Activated CD4-positive, alpha-beta memory T cell treated with anti-CD3 and anti-CD28 coated beads for 36 hours (primary cell): Measurements from ENCODE around the gene PHLDA3. TPM values are rescaled to one million over a fixed set of nuclear protein-coding genes. Genes with fewer than 3 reads are reported as not detected.

ENCODE experiments used
- CTCF ChIA-PET: fragments of 350-600 bp; sonication (Branson Sonifier 250); formaldehyde crosslinking; loops from one replicate; lab custom pipeline; 2021; ENCODE audit warnings: antibody characterized with exemption, inconsistent platforms; lab: Charles Lee
- POLR2A ChIA-PET: fragments of 350-600 bp; sonication (Branson Sonifier 250); formaldehyde crosslinking; loops from one replicate; lab custom pipeline; 2021; ENCODE audit warnings: antibody characterized with exemption; lab: Charles Lee
- DNase-seq: peaks from one replicate; pipeline ENCODE4 v3.0.0-alpha.2; 2020
- H3K27ac Mint-ChIP-seq: one replicate; pipeline ENCODE4 v1.8.0; 2021; ENCODE audit warnings: mixed read lengths
- H3K27me3 Mint-ChIP-seq: one replicate; pipeline ENCODE4 v1.8.0; 2021; ENCODE audit warnings: mixed read lengths
- H3K36me3 Mint-ChIP-seq: one replicate; pipeline ENCODE4 v1.8.0; 2021; ENCODE audit warnings: mixed read lengths
- H3K4me1 Mint-ChIP-seq: one replicate; pipeline ENCODE4 v1.8.0; 2021; ENCODE audit warnings: low read depth, mixed read lengths
- H3K4me3 Mint-ChIP-seq: one replicate; pipeline ENCODE4 v1.8.0; 2021; ENCODE audit warnings: mild to moderate bottlenecking, mixed read lengths
- H3K9me3 Mint-ChIP-seq: one replicate; pipeline ENCODE4 v1.8.0; 2021; ENCODE audit warnings: mixed read lengths
- intact Hi-C: fragments of 100-400 bp; cut with micrococcal nuclease; formaldehyde crosslinking; loops from one replicate; pipeline ENCODE4 v1.15.1; 2023
- total RNA-seq, 2 experiments: library from RNA; stranded (reverse); gene quantifications; one replicate each; pipeline ENCODE4 v1.2.3, GENCODE V29; 2021

PHLDA3 gene
- total RNA-seq = 1 to 10 TPM; 3.4 to 4.1 TPM

DNA sequence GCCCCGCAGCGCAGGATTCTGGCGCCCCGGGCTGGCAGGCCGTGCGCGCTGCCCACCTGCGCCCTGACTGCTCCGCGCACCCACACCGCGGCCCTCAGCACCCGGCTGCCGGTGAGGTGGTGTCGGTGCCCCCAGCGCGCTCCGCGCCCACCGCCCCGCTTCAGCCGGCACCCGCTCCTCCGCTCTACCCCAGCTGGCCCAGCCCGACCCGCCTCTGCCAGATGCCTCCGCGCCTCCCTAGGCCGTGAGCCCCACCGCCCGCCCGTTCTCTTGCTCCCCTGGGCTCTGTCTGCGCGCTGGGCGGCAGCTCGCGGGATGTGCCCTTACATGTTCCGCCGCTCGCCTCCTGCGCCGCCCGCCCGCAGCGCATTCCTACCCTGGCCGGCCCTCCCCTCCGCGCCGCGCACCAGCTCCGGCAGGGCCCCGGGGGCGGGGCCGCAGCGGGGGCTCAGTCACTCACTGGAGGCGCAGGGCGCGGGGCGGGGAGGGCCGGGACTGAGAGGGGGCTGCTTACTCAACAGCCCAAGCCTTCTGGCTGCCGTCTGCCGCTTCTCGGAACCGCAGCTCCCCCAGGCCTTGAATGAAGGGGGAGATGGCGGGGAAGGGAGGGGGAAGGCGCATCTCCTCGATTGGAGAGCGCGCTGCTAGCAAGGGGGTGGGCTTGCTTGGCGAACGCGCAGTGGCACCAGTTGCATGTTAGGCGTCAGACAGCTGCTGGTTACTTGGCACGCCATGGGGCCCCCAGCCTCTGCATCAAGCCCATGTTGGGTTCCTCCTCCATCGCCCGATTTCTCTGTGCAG is at the start of gene PHLDA3:
Gene PHLDA3, minus strand, starts transcription at position 345 of the 801 bp plus-strand sequence. CDS start 402 bp downstream, outside the sequence.
- ChIA-PET CTCF (interaction anchor here (0.8 to 2.1 kb wide), 6 partner anchors 13 to 44 kb away, joined by 3 to 27 read pairs (median 6); no protein-coding TSS in a partner anchor), POLR2A (interaction anchor here (0.7 to 1.0 kb wide), 2 partner anchors 12 to 44 kb away, joined by 3 to 4 read pairs; no protein-coding TSS in a partner anchor)
- Mint-ChIP-seq H3K4me3 (peak within 1 kb of the TSS; percentile 64), H3K36me3 (no peaks in the 10 kb centered on the region), H3K27me3 (peaks cover 36% of the 10 kb centered on the region), H3K4me1 (peaks cover 6% of the 10 kb centered on the region), H3K9me3 (no peaks in the 10 kb centered on the region), H3K27ac (no peak within 1 kb of the TSS)
- peak; percentile 69 for DNase-seq
- intact Hi-C loops = no loop called here

DNA sequence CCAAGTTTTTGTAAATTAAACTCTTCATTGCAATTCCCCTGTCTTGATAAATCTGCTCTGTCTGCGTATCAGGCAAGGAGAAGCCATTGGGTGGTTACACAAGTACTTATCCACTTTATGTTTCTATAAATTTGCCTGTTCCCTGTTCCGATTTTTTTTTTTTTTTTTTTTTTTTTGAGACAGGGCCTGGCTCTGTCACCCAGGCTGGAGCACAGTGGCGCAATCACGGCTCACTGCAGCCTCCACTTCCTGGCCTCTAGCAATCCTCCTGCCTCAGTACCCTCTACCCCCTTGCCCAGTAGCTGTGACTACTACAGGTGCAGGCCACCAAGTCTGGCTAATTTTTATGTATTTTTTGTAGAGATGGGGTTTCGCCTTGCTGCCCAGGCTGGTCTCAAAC is 49.1 kb upstream of the PHLDA3 start:
- POLR2A ChIA-PET = no interaction called here
- Mint-ChIP-seq H3K27ac (no peak overlapping the region), H3K27me3 (no peaks in the 10 kb centered on the region), H3K9me3 (no peaks in the 10 kb centered on the region), H3K4me3 (no peak overlapping the region), H3K36me3 (peaks cover 21% of the 10 kb centered on the region), H3K4me1 (no peaks in the 10 kb centered on the region)
- intact Hi-C loops = no loop called here
- DNase-seq = no peak
- CTCF ChIA-PET = interaction anchor here (0.9 to 1.0 kb wide), 2 partner anchors 35 to 70 kb away, joined by 4 read pairs; no protein-coding TSS in a partner anchor

DNA sequence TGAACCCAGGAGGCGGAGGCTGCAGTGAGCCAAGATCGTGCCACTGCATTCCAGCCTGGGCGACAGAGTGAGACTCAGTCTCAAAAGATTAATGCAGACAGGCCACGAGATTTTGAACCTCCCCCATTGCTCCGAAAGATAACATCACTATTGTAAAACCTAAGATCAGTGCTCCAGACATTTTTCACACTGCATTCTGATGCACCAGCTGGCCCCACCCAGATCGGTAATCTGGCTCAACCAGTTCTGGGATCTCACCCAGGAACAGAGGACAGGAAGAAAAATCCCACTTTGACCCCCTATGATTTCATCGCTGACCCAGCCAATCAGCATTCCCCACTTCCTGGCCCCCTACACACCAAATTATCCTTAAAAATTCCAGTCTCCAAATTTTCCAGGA is 48.6 kb upstream of the PHLDA3 start:
- DNase-seq = no peak
- no peaks in the 10 kb centered on the region for H3K4me1 Mint-ChIP-seq
- CTCF ChIA-PET = interaction anchor here (0.9 to 2.4 kb wide), 2 partner anchors 35 to 82 kb away, joined by 4 to 8 read pairs; no protein-coding TSS in a partner anchor
- intact Hi-C loops = no loop called here
- H3K36me3 Mint-ChIP-seq = peaks cover 20% of the 10 kb centered on the region
- no peaks in the 10 kb centered on the region for H3K9me3 Mint-ChIP-seq
- H3K27ac Mint-ChIP-seq = no peak overlapping the region
- H3K4me3 Mint-ChIP-seq = no peak overlapping the region
- POLR2A ChIA-PET = no interaction called here
- H3K27me3 Mint-ChIP-seq = no peaks in the 10 kb centered on the region

DNA sequence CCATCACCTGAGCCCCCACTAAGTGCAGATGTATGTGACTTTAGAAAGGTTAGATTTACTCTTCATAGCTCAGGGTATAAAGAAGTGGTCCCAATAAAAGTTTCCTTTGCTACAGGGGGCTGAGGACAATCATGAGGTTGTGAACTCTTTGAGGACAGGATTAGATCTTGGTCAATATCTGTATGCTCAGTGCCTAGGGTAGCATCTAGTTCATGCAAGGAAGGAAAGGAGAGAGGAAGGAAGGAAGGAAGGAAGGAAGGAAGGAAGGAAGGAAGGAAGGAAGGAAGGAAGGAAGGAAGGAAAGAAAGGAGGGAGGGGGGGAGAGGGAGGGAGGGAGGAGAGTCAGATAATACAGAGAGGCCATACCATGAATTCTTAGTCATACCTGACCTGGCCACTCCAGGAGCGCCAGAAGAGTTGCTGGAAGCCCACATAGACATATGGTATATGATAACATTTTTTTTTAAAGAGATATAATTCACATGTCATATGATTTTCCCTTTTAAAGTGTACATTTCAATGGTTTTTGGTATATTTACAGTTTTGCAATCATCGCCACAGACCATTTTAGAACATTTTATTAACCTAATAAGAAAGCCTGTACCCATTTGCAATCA is 47.6 kb upstream of the PHLDA3 start:
- H3K4me1 Mint-ChIP-seq = no peaks in the 10 kb centered on the region
- intact Hi-C loops = no loop called here
- peaks cover 9% of the 10 kb centered on the region for H3K36me3 Mint-ChIP-seq
- no peaks in the 10 kb centered on the region for H3K27me3 Mint-ChIP-seq
- no peak overlapping the region for H3K27ac Mint-ChIP-seq
- DNase-seq = no peak
- ChIA-PET CTCF (interaction anchor here (1.0 to 8.8 kb wide), 6 partner anchors 15 to 81 kb away, joined by 3 to 291 read pairs (median 76); no protein-coding TSS in a partner anchor), POLR2A (interaction anchor here (0.6 kb wide), 1 partner anchor 30 kb away, joined by 4 read pairs; no protein-coding TSS in a partner anchor)
- H3K9me3 Mint-ChIP-seq = no peaks in the 10 kb centered on the region
- no peak overlapping the region for H3K4me3 Mint-ChIP-seq

DNA sequence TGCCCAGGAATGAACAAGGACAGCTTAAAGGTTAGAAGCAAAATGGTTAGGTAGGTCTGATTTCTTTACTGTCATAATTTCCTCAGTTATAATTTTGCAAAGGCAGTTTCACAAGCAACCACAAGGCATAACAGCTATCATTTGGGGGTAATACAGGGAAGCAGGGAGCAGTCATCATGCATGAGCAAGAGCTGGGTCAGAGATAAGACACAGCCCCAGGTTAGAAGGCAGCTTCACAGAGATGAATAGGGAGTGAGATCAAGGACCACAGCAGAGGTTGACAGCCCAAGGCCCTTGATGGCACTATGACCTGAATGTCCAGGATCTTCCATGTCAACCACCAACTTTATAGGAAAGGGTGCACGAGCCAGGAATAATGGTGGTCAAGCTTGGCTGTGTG is 46.9 kb upstream of the PHLDA3 start:
- H3K4me1 Mint-ChIP-seq = no peaks in the 10 kb centered on the region
- H3K9me3 Mint-ChIP-seq = no peaks in the 10 kb centered on the region
- no peak overlapping the region for H3K4me3 Mint-ChIP-seq
- H3K27me3 Mint-ChIP-seq = no peaks in the 10 kb centered on the region
- peaks cover 9% of the 10 kb centered on the region for H3K36me3 Mint-ChIP-seq
- intact Hi-C loops = no loop called here
- ChIA-PET POLR2A (interaction anchor here (0.6 kb wide), 1 partner anchor 31 kb away, joined by 4 read pairs; no protein-coding TSS in a partner anchor), CTCF (interaction anchor here (1.0 to 8.8 kb wide), 7 partner anchors 16 to 291 kb away, joined by 3 to 291 read pairs (median 8); no protein-coding TSS in a partner anchor)
- no peak for DNase-seq
- no peak overlapping the region for H3K27ac Mint-ChIP-seq

DNA sequence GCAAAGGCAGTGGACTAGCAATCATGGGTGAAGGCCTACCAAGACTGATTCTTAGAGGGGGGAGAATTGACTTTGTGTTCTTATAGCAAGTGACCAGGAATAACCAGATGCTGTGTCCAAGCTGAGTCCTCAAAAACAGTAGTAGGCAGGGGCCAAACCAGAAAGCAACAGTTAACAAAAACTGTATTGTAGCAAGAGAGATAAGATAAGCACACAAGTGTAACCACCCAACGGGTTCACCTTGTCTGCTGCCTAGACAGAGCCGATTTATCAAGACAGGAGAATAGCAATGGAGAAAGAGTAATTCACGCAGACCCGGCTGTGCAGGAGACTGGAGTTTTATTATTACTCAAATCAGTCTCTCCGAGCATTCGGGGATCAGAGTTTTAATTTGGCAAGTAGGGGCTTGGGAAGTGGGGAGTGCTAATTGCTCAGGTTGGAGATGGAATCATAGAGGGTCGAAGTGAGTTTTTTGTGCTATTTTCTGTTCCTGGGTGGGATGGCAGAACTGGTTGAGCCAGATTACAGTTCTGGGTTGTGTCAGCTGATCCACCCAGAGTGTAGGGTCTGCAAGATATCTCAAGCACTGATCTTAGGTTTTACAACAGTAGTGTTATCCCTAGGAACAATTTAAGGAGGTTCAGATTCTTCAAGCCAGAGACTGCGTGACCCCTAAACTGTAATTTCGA is 46.2 kb upstream of the PHLDA3 start:
- peaks cover 5% of the 10 kb centered on the region for H3K36me3 Mint-ChIP-seq
- no peaks in the 10 kb centered on the region for H3K4me1 Mint-ChIP-seq
- DNase-seq = no peak
- no peaks in the 10 kb centered on the region for H3K27me3 Mint-ChIP-seq
- POLR2A ChIA-PET = no interaction called here
- intact Hi-C loops = no loop called here
- no peaks in the 10 kb centered on the region for H3K9me3 Mint-ChIP-seq
- CTCF ChIA-PET = interaction anchor here (1.0 to 8.8 kb wide), 8 partner anchors 16 to 314 kb away, joined by 3 to 291 read pairs (median 6); partner anchors contain the start of gene IPO9
- H3K4me3 Mint-ChIP-seq = no peak overlapping the region
- H3K27ac Mint-ChIP-seq = no peak overlapping the region

DNA sequence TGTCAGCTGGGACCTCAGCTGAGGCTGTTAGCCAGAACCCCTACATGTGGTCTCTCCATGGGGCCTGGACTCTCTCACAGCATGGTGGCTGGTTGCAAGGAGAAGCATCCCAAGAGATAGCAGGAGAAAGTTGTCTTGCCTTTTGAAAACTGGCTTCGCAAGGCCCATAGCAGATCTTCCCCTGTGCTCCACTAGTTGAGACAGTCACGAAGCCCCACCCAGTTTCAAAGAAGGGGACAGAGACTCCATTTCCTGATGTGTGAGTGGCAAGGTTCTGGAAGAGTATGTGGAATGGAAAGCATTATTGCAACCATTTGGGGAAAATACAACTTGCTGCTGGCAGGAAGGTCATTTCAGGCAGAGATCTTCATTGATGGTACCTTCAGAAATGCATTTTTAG is 45.5 kb upstream of the PHLDA3 start:
- H3K4me1 Mint-ChIP-seq = no peaks in the 10 kb centered on the region
- no peak overlapping the region for H3K27ac Mint-ChIP-seq
- intact Hi-C loops = no loop called here
- H3K9me3 Mint-ChIP-seq = no peaks in the 10 kb centered on the region
- H3K36me3 Mint-ChIP-seq = peaks cover 5% of the 10 kb centered on the region
- POLR2A ChIA-PET = no interaction called here
- no peak for DNase-seq
- CTCF ChIA-PET = interaction anchor here (1.3 to 8.8 kb wide), 9 partner anchors 16 to 315 kb away, joined by 3 to 291 read pairs (median 48); partner anchors contain the start of gene IPO9
- H3K4me3 Mint-ChIP-seq = no peak overlapping the region
- no peaks in the 10 kb centered on the region for H3K27me3 Mint-ChIP-seq

DNA sequence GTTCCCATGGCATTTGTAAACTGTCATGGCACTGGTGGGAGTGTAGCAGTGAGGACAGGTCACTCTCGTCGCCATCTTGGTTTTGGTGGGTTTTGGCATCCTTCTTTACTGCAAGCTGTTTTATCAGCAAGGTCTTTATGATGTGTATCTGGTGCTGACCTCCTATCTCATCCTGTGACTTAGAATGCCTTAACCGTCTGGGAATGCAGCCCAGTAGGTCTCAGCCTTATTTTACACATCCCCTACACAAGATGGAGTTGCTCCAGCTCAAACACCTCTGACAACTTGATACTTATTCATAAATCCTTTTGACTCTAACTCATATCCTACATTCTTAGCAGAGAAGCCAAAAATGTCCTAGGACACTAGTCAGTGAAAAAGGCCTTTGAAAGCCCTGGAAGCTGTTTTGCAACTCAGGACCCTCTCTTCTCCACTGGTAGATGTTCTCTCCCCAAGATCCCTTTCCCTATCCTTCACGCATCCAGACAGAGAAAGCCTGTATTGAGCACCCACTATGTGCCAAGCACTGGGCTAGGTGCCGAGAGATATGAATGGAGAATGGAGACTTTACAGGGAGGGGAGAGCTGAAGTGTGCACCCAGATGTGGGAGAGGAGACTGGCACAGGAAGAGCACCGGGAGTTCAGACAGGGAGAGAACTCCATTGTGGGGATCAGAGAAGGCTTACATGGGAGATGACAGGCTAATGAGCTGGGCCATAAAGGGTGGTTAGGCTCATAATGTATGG is 44.7 kb upstream of the PHLDA3 start:
- Mint-ChIP-seq H3K4me1 (no peaks in the 10 kb centered on the region), H3K36me3 (peaks cover 5% of the 10 kb centered on the region), H3K27me3 (no peaks in the 10 kb centered on the region), H3K4me3 (no peak overlapping the region), H3K9me3 (no peaks in the 10 kb centered on the region), H3K27ac (no peak overlapping the region)
- intact Hi-C loops = loop anchor here (1.0 kb wide), 3 partner anchors 31 to 78 kb away; no protein-coding TSS in a partner anchor
- ChIA-PET POLR2A (interaction anchor here (0.9 to 1.2 kb wide), 4 partner anchors 11 to 34 kb away, joined by 3 read pairs; no protein-coding TSS in a partner anchor), CTCF (interaction anchor here (0.6 to 8.8 kb wide), 41 partner anchors 7 to 354 kb away, joined by 3 to 291 read pairs (median 6); partner anchors contain the start of genes IPO9 and PHLDA3)
- DNase-seq = no peak

DNA sequence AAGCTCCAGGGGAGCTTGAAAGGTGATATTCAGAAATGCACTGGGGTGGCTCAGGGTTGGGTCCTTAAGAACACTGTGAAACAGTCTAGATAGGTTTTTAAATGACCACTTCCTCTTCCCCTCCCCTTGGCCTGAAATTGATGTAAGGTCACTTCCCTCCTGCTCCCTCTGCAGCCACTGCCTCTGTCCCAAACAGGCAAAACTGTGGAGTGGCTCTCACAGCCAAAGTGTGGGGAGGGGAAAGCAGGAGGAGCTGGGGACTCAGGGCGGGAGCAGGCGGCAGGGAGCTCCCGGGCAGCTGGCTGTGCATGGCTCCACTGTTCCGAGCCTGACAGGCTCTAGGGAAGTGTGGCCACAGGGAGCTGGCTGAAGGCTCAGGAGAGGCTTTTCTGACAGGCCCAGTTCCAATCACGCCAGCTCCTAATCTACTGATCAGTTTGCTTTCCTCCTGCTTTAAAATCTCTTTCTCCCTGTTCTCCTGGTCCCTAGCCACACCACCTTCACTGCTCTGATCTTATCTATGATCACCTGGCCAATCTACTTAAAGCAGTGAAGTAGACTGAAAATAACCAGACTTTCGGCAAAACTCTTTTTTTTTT is 43.1 kb upstream of the PHLDA3 start:
- Mint-ChIP-seq H3K4me3 (no peak overlapping the region), H3K36me3 (peaks cover 5% of the 10 kb centered on the region), H3K4me1 (peaks cover 9% of the 10 kb centered on the region), H3K27me3 (no peaks in the 10 kb centered on the region), H3K27ac (no peak overlapping the region), H3K9me3 (no peaks in the 10 kb centered on the region)
- ChIA-PET POLR2A (interaction anchor here (1.1 to 1.2 kb wide), 2 partner anchors 12 to 32 kb away, joined by 3 read pairs; no protein-coding TSS in a partner anchor), CTCF (interaction anchor here (0.7 to 8.8 kb wide), 29 partner anchors 9 to 395 kb away, joined by 3 to 291 read pairs (median 7); no protein-coding TSS in a partner anchor)
- intact Hi-C loops = no loop called here
- no peak for DNase-seq

DNA sequence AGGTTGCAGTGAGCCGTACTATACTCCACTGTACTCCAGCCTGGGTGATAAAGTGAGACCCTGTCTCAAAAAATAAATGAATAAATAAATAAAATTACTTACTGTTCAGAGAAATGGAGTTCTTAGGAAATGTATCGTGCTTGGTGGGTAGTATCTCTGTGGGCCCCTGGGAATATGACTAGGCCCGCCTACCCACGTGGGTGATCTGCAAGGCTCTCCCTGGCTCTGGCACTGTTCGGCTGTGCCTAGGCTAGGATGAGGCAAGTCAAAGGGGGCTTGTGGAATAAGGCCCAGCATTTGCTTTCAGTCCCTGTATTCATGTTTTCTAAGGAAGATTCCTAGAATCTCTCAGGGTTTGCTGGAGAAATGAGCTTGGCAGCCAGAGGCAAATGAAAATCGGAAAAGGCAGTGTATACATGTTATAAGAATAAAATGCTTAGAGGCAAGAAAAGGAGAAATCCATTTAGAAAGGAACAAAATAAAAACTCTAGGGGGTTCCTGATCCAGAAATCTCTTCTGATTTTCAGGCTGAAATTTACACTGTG is 42.5 kb upstream of the PHLDA3 start:
- Mint-ChIP-seq H3K9me3 (no peaks in the 10 kb centered on the region), H3K36me3 (peaks cover 5% of the 10 kb centered on the region), H3K4me3 (no peak overlapping the region), H3K27me3 (no peaks in the 10 kb centered on the region), H3K27ac (no peak overlapping the region), H3K4me1 (peaks cover 9% of the 10 kb centered on the region)
- ChIA-PET POLR2A (no interaction called here), CTCF (interaction anchor here (0.7 to 8.8 kb wide), 17 partner anchors 10 to 394 kb away, joined by 3 to 291 read pairs (median 12); no protein-coding TSS in a partner anchor)
- DNase-seq = no peak
- intact Hi-C loops = no loop called here
